Panc1 (cell line): ENCODE measurements around the gene CRISPLD2.

Source experiments
- POLR2AphosphoS5 ChIP-seq: IDR thresholded peaks from 2 replicates; pipeline ENCODE4 v1.6.1; 2012; ENCODE audit warnings: mild to moderate bottlenecking, low read depth, low read length, moderate library complexity
- SIN3A ChIP-seq: IDR thresholded peaks from 2 replicates; pipeline ENCODE4 v1.6.1; 2012; ENCODE audit warnings: low read depth, mild to moderate bottlenecking, low read length, moderate library complexity, borderline replicate concordance; ENCODE audit not compliant: insufficient read depth
- TCF7L2 ChIP-seq: IDR thresholded peaks from 2 replicates; pipeline ENCODE4 v1.6.1; 2011; ENCODE audit warnings: mild to moderate bottlenecking, low read depth, low read length, inconsistent platforms
- TF ChIP-seq, protein P1 (sequence below): fragments of 450-650 bp; IDR thresholded peaks from 2 replicates; pipeline ENCODE4 v1.5.1; 2017; ENCODE audit warnings: mild to moderate bottlenecking
- TF ChIP-seq, protein P2 (sequence below), 2 experiments: IDR thresholded peaks; 2 replicates each; pipeline ENCODE4 v1.6.1; 2011 to 2012; ENCODE audit warnings: low read depth in 2 of 2, control low read depth in 1 of 2, low read length in 1 of 2, mild to moderate bottlenecking in 1 of 2, moderate library complexity in 1 of 2; ENCODE audit not compliant: insufficient read depth in 1 of 2

DNA sequence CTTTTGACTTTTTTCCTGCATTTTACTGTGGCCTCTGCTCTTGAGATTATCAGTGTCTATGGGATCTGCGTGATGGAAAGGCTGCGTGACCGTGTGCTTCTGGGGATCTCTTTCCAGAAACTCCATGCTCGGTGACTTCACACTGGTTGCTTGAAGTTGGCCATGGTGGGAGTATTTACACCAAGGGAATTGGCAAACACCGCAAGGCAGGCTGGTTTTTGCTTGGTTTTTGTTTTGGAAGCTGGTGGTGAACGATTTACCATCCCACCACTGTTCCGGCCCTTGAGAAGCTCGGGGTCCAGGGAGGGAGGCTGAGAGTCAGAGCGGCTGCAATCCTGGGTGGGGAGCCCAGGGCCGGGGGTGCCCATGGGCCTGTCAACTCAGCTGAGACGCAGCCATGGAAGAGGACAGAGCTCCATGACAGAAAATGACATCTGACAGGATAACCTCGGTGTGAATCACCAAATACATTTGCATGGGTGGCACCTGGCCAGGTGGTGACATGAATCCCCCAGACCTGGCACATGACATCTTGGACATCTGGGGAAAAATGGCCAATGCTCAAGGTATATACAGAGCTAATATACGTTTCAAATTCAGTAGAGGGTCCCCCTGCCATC lies 11.1 kb downstream of the CRISPLD2 start:
- TF ChIP-seq, protein P1, sequence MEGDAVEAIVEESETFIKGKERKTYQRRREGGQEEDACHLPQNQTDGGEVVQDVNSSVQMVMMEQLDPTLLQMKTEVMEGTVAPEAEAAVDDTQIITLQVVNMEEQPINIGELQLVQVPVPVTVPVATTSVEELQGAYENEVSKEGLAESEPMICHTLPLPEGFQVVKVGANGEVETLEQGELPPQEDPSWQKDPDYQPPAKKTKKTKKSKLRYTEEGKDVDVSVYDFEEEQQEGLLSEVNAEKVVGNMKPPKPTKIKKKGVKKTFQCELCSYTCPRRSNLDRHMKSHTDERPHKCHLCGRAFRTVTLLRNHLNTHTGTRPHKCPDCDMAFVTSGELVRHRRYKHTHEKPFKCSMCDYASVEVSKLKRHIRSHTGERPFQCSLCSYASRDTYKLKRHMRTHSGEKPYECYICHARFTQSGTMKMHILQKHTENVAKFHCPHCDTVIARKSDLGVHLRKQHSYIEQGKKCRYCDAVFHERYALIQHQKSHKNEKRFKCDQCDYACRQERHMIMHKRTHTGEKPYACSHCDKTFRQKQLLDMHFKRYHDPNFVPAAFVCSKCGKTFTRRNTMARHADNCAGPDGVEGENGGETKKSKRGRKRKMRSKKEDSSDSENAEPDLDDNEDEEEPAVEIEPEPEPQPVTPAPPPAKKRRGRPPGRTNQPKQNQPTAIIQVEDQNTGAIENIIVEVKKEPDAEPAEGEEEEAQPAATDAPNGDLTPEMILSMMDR: no peak
- TF ChIP-seq POLR2AphosphoS5 (no peak), SIN3A (no peak), TCF7L2 (no peak)
- TF ChIP-seq, protein P2, sequence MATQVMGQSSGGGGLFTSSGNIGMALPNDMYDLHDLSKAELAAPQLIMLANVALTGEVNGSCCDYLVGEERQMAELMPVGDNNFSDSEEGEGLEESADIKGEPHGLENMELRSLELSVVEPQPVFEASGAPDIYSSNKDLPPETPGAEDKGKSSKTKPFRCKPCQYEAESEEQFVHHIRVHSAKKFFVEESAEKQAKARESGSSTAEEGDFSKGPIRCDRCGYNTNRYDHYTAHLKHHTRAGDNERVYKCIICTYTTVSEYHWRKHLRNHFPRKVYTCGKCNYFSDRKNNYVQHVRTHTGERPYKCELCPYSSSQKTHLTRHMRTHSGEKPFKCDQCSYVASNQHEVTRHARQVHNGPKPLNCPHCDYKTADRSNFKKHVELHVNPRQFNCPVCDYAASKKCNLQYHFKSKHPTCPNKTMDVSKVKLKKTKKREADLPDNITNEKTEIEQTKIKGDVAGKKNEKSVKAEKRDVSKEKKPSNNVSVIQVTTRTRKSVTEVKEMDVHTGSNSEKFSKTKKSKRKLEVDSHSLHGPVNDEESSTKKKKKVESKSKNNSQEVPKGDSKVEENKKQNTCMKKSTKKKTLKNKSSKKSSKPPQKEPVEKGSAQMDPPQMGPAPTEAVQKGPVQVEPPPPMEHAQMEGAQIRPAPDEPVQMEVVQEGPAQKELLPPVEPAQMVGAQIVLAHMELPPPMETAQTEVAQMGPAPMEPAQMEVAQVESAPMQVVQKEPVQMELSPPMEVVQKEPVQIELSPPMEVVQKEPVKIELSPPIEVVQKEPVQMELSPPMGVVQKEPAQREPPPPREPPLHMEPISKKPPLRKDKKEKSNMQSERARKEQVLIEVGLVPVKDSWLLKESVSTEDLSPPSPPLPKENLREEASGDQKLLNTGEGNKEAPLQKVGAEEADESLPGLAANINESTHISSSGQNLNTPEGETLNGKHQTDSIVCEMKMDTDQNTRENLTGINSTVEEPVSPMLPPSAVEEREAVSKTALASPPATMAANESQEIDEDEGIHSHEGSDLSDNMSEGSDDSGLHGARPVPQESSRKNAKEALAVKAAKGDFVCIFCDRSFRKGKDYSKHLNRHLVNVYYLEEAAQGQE (IDR thresholded peaks at IDR 0.05; ENCODE audit: insufficient read depth in 1 of 2, low read depth in 2 of 2, low read length in 1 of 2): no peak
